A673 (cell line): ENCODE results near the gene MGAT5. TPM values are rescaled to one million over a fixed set of nuclear protein-coding genes. Genes with fewer than 3 reads are reported as not detected.

Source experiments
- BruUV-seq: library from RNA; stranded (reverse); fragments of 400-500 nt; replicated peaks from 2 replicates; lab custom pipeline; 2021; lab: Mats Ljungman, UMichigan
- CTCF ChIA-PET: fragments of 300-600 bp; sonication (Branson Sonifier 250); formaldehyde crosslinking; loops from one replicate; lab custom pipeline; 2022; ENCODE audit warnings: antibody characterized with exemption; lab: Charles Lee
- POLR2A ChIA-PET: fragments of 300-600 bp; sonication (Branson Sonifier 250); formaldehyde crosslinking; loops from one replicate; lab custom pipeline; 2022; ENCODE audit warnings: antibody characterized with exemption; ENCODE audit not compliant: low non-redundant PET; lab: Charles Lee
- DNase-seq: peaks from one replicate; pipeline ENCODE4 v3.0.0-alpha.2; 2015; ENCODE audit warnings: low spot score
- H3K27ac ChIP-seq: fragments of 200-600 bp; sonication (generic); 2 replicates; pipeline ENCODE4 v1.5.1; 2016; ENCODE audit warnings: mixed run types, low read depth, mild to moderate bottlenecking, mixed read lengths, antibody characterized with exemption, low read length; ENCODE audit not compliant: poor library complexity, severe bottlenecking
- H3K27me3 ChIP-seq: fragments of 200-600 bp; sonication (generic); replicated peaks from 2 replicates; pipeline ENCODE4 v1.6.1; 2017; ENCODE audit warnings: mixed run types, low read depth, mild to moderate bottlenecking, mixed read lengths, antibody characterized with exemption, low read length; ENCODE audit not compliant: insufficient read depth, poor library complexity
- H3K36me3 ChIP-seq: fragments of 200-600 bp; sonication (generic); 2 replicates; pipeline ENCODE4 v1.6.1; 2016; ENCODE audit warnings: mixed run types, mild to moderate bottlenecking, mixed read lengths, antibody characterized with exemption, low read length; ENCODE audit not compliant: insufficient read depth, poor library complexity, severe bottlenecking
- H3K4me1 ChIP-seq: fragments of 200-600 bp; sonication (generic); 2 replicates; pipeline ENCODE4 v1.6.1; 2017; ENCODE audit warnings: mixed run types, mild to moderate bottlenecking, mixed read lengths, antibody characterized with exemption, low read length; ENCODE audit not compliant: insufficient read depth, poor library complexity, severe bottlenecking
- H3K4me3 ChIP-seq: fragments of 200-600 bp; sonication (generic); 2 replicates; pipeline ENCODE4 v1.5.1; 2016; ENCODE audit warnings: low read depth, mixed run types, mild to moderate bottlenecking, mixed read lengths, low read length; ENCODE audit not compliant: poor library complexity, severe bottlenecking
- H3K9me3 ChIP-seq: fragments of 200-600 bp; sonication (generic); 2 replicates; pipeline ENCODE4 v1.6.1; 2016; ENCODE audit warnings: mixed run types, low read depth, mild to moderate bottlenecking, mixed read lengths, antibody characterized with exemption, low read length; ENCODE audit not compliant: poor library complexity, severe bottlenecking
- CTCF ChIP-seq: fragments of 300-800, 200-600 bp; sonication (generic); conservative IDR thresholded peaks from 2 replicates; pipeline ENCODE4 v1.5.1; 2017; ENCODE audit warnings: low read depth, mild to moderate bottlenecking, antibody characterized with exemption, low read length, moderate library complexity, mixed read lengths
- EZH2 ChIP-seq: fragments of 200-600 bp; sonication (generic); IDR thresholded peaks from 2 replicates; pipeline ENCODE4 v1.6.1; 2017; ENCODE audit warnings: borderline replicate concordance, low read depth, mild to moderate bottlenecking, mixed read lengths, antibody characterized with exemption, low read length; ENCODE audit not compliant: poor library complexity, severe bottlenecking
- intact Hi-C: fragments of 100-400 bp; cut with micrococcal nuclease; formaldehyde crosslinking; loops from one replicate; pipeline ENCODE4 v1.10.0; 2022; ENCODE audit not compliant: unreplicated experiment
- total RNA-seq: library from RNA; stranded (reverse); gene quantifications from 2 replicates; pipeline ENCODE4 v1.2.3, GENCODE V29; 2021

The MGAT5 gene
- total RNA-seq, 1 experiment from 2014 or later: 11.0 TPM

GRCh38 chr2:134259994-134260393, 6.1 kb downstream of the MGAT5 start:
- Histone ChIP-seq H3K36me3 (no peaks in the 10 kb centered on the region), H3K4me3 (no peak overlapping the region), H3K27ac (no peak overlapping the region), H3K27me3 (no peaks in the 10 kb centered on the region), H3K4me1 (no peaks in the 10 kb centered on the region), H3K9me3 (no peaks in the 10 kb centered on the region)
- POLR2A ChIA-PET: no interaction called here
- no peak for DNase-seq
- TF ChIP-seq CTCF: no peak
- TF ChIP-seq EZH2: no peak
- CTCF ChIA-PET: no interaction called here
- intact Hi-C loops: no loop called here
- no TSS peak for BruUV-seq

- no peak for DNase-seq
- Histone ChIP-seq H3K36me3 (no peaks in the 10 kb centered on the region), H3K27ac (no peak overlapping the region), H3K9me3 (no peaks in the 10 kb centered on the region), H3K4me1 (no peaks in the 10 kb centered on the region), H3K4me3 (no peak overlapping the region), H3K27me3 (no peaks in the 10 kb centered on the region)
- ChIA-PET POLR2A (no interaction called here), CTCF (no interaction called here)
- TF ChIP-seq EZH2 (no peak), CTCF (no peak)
- BruUV-seq: no TSS peak
- intact Hi-C loops: no loop called here
Observed at GRCh38 chr2:134260713-134261112, 6.8 kb downstream of the MGAT5 start.

- H3K4me3 ChIP-seq: no peak overlapping the region
- H3K9me3 ChIP-seq: no peaks in the 10 kb centered on the region
- POLR2A ChIA-PET: no interaction called here
- TF ChIP-seq EZH2: no peak
- TF ChIP-seq CTCF: no peak
- CTCF ChIA-PET: no interaction called here
- H3K36me3 ChIP-seq: no peaks in the 10 kb centered on the region
- DNase-seq: no peak
- no peaks in the 10 kb centered on the region for H3K4me1 ChIP-seq
- no peaks in the 10 kb centered on the region for H3K27me3 ChIP-seq
- intact Hi-C loops: no loop called here
- no peak overlapping the region for H3K27ac ChIP-seq
- no TSS peak for BruUV-seq
Observed at GRCh38 chr2:134261398-134262131, 7.7 kb downstream of the MGAT5 start.
